GM12878 (cell line): ENCODE measurements around the gene SLITRK6. TPM values are rescaled to one million over a fixed set of nuclear protein-coding genes. Genes with fewer than 3 reads are reported as not detected.

ENCODE experiments used
- ATAC-seq: fragments of 200-7000 bp; cut with Tn5 transposase; 3 replicates; pipeline ENCODE4 v1.9.1; 2020; ENCODE audit warnings: mild to moderate bottlenecking, moderate library complexity
- BruUV-seq: library from RNA; stranded (reverse); fragments of 400-500 nt; replicated peaks from 2 replicates; lab custom pipeline; 2021; lab: Mats Ljungman, UMichigan
- CTCF ChIA-PET: fragments of 300-600 bp; sonication (Branson Sonifier 250); formaldehyde crosslinking; extraction: SDS; loops from one replicate; lab custom pipeline; 2021; ENCODE audit warnings: inconsistent platforms; lab: Yijun Ruan, JAX
- POLR2A ChIA-PET: fragments of 350-600 bp; formaldehyde crosslinking; extraction: SDS; loops from one replicate; lab custom pipeline; 2021; ENCODE audit warnings: inconsistent platforms; lab: Charles Lee
- RAD21 ChIA-PET: fragments of 300-600 bp; sonication (Branson Sonifier 250); formaldehyde crosslinking; loops from one replicate; lab custom pipeline; 2023; ENCODE audit warnings: antibody characterized with exemption; ENCODE audit not compliant: unreplicated experiment; lab: Charles Lee
- SMC1A ChIA-PET: fragments of 300-600 bp; sonication (Branson Sonifier 250); formaldehyde crosslinking; loops from one replicate; lab custom pipeline; 2023; ENCODE audit not compliant: unreplicated experiment, uncharacterized antibody; lab: Charles Lee
- DNase-seq: peaks from one replicate; pipeline ENCODE4 v3.0.0-alpha.2; 2011; ENCODE audit warnings: low read depth, low spot score
- FAIRE-seq: peaks from 3 replicates; lab custom pipeline; 2011; peaks lifted over from hg19 to GRCh38; lab: Jason Lieb, UNC
- H2AFZ ChIP-seq: 2 replicates; pipeline ENCODE4 v1.6.0; 2011; ENCODE audit warnings: low read depth, low read length, control low read depth; ENCODE audit not compliant: control insufficient read depth
- H3K27ac ChIP-seq: 2 replicates; pipeline ENCODE4 v1.5.1; 2011; ENCODE audit warnings: control low read depth; ENCODE audit not compliant: control insufficient read depth, insufficient read depth
- H3K27me3 ChIP-seq, 2 experiments: replicated peaks in 1 of 2; 2 replicates each; pipeline versions ENCODE4 v1.6.0 to v1.6.1; 2011; ENCODE audit warnings: low read length in 1 of 2; ENCODE audit not compliant: control insufficient read depth in 2 of 2, insufficient read depth in 2 of 2
- H3K36me3 ChIP-seq, 2 experiments: 2 replicates each; pipeline ENCODE4 v1.5.1; 2011; ENCODE audit warnings: low read length in 1 of 2; ENCODE audit not compliant: control insufficient read depth in 2 of 2, insufficient read depth in 2 of 2
- H3K4me1 ChIP-seq: 2 replicates; pipeline ENCODE4 v1.6.1; 2011; ENCODE audit warnings: mild to moderate bottlenecking, low read length, moderate library complexity, mixed read lengths; ENCODE audit not compliant: control insufficient read depth, insufficient read depth
- H3K4me2 ChIP-seq: 2 replicates; pipeline ENCODE4 v1.6.0; 2011; ENCODE audit warnings: control low read depth; ENCODE audit not compliant: control insufficient read depth, insufficient read depth
- H3K4me3 ChIP-seq: fragments of 200-600 bp; sonication (generic); 2 replicates; pipeline ENCODE4 v1.5.1; 2016
- H3K79me2 ChIP-seq: 2 replicates; pipeline ENCODE4 v1.6.0; 2011; ENCODE audit warnings: low read length; ENCODE audit not compliant: control insufficient read depth, insufficient read depth
- H3K9ac ChIP-seq: 2 replicates; pipeline ENCODE4 v1.8.0; 2011; ENCODE audit warnings: low read length, control low read depth, mixed read lengths; ENCODE audit not compliant: control insufficient read depth, insufficient read depth
- H3K9me3 ChIP-seq: replicated peaks from 3 replicates; pipeline ENCODE4 v1.5.1; 2011; ENCODE audit warnings: mild to moderate bottlenecking, low read length; ENCODE audit not compliant: control insufficient read depth, insufficient read depth
- H4K20me1 ChIP-seq: 2 replicates; pipeline ENCODE4 v1.6.0; 2011; ENCODE audit not compliant: control insufficient read depth, insufficient read depth
- CBX5 ChIP-seq: sonication (generic); IDR thresholded peaks from 2 replicates; pipeline ENCODE4 v1.6.1; 2016; ENCODE audit warnings: low read depth, moderate library complexity, mild to moderate bottlenecking, inconsistent platforms
- CEBPZ ChIP-seq: fragments of 150-350 bp; IDR thresholded peaks from 2 replicates; pipeline ENCODE4 v1.6.1; 2016; ENCODE audit warnings: low read depth, low read length
- FOXK2 ChIP-seq: fragments of 450-650 bp; IDR thresholded peaks from 2 replicates; pipeline ENCODE4 v1.6.1; 2017; ENCODE audit warnings: mild to moderate bottlenecking, moderate library complexity
- IKZF1 ChIP-seq: fragments of 450-650 bp; conservative IDR thresholded peaks from 2 replicates; pipeline ENCODE4 v1.6.1; 2017; ENCODE audit warnings: antibody characterized with exemption, mild to moderate bottlenecking
- KLF5 ChIP-seq: fragments of 450-650 bp; IDR thresholded peaks from 2 replicates; pipeline ENCODE4 v1.6.1; 2014; ENCODE audit warnings: mild to moderate bottlenecking; ENCODE audit not compliant: partially characterized antibody
- NR2C2 ChIP-seq: IDR thresholded peaks from 2 replicates; pipeline ENCODE4 v1.6.1; 2011; ENCODE audit warnings: borderline replicate concordance, low read depth; ENCODE audit not compliant: control insufficient read depth, insufficient read length
- PAX8 ChIP-seq: fragments of 450-650 bp; IDR thresholded peaks from 2 replicates; pipeline ENCODE4 v1.6.1; 2017; ENCODE audit warnings: mild to moderate bottlenecking, moderate library complexity
- SREBF1 ChIP-seq: IDR thresholded peaks from 2 replicates; pipeline ENCODE4 v1.6.1; 2012; ENCODE audit warnings: mild to moderate bottlenecking, low read length
- WRNIP1 ChIP-seq: IDR thresholded peaks from 2 replicates; pipeline ENCODE4 v1.6.1; 2011; ENCODE audit warnings: low read depth, low read length, improper control_type of control experiment, borderline replicate concordance
- YBX1 ChIP-seq: fragments of 450-650 bp; IDR thresholded peaks from 2 replicates; pipeline ENCODE4 v1.6.1; 2016; ENCODE audit warnings: antibody characterized with exemption
- ZNF622 ChIP-seq: fragments of 450-650 bp; IDR thresholded peaks from 2 replicates; pipeline ENCODE4 v1.6.1; 2017; ENCODE audit warnings: mild to moderate bottlenecking, inconsistent platforms
- WGBS: methylation state at CpG from one replicate; pipeline ENCODE4 v1.1.6; 2016; ENCODE audit warnings: low lambda C conversion rate; ENCODE audit not compliant: insufficient replicate concordance, insufficient coverage; ENCODE audit errors: missing lambda C conversion rate; 5-methylcytosine and 5-hydroxymethylcytosine counted together
- in situ Hi-C: fragments of 300-500 bp; cut with MboI; formaldehyde crosslinking; loops from 9 replicates; pipeline ENCODE4 v1.14.3; 2018; ENCODE audit warnings: mixed read lengths
- intact Hi-C: fragments of 100-400 bp; cut with micrococcal nuclease; formaldehyde crosslinking; loops from one replicate; pipeline ENCODE4 v1.14.2; 2022; ENCODE audit not compliant: unreplicated experiment
- polyA plus RNA-seq, 11 experiments: library from polyadenylated mRNA; depleted of rRNA in 4 of 11; unstranded in 6 of 11; stranded (reverse) in 5 of 11; fragments of >200 nt; fragmentation: Nextera tagmentation in 4 of 11; fragmentation: Illumina TruSeq in 1 of 11; extraction: Ambion mirVana in 4 of 11; extraction: Trizol in 1 of 11; gene quantifications; 1 replicate in 1 of 11; 2 replicates in 10 of 11; pipeline versions ENCODE4 v1.2.1 to v1.2.3, GENCODE V29; 2011 to 2016; ENCODE audit warnings: inconsistent platforms in 2 of 11, missing spikeins in 2 of 11, low read depth in 1 of 11
- total RNA-seq, 4 experiments: library from RNA; depleted of rRNA in 3 of 4; stranded (reverse); fragments of >200 nt in 3 of 4; fragmentation: Illumina TruSeq in 1 of 4; extraction: Trizol in 1 of 4; gene quantifications; 2 replicates each; pipeline versions ENCODE4 v1.2.1 to v1.2.3, GENCODE V29; 2013 to 2021

The SLITRK6 gene
- total and polyA plus RNA-seq, 10 of the 15 experiments (the other 5 are each of a cell fraction or from before 2014, with no cell fraction given): not detected

DNA sequence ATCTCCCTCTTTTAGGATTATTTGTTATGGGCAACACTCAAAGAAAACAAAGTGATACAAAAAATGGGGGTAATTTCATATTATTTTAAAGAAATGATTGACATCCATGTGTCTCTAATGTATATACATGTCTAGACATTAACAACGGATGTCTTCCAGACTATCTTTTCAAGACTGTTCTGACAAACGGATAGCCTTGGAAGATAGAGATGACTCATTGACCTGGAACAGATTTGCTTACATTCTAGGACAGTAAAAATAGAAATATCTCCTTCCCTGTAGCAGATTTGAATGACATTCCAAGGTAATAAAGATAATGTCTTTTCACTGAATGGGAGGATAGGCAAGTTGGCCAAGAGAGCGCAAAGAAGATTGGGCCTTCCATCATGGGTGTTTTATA is 26.2 kb upstream of the SLITRK6 start:
- no peaks in the 10 kb centered on the region for H3K79me2 ChIP-seq
- no peaks in the 10 kb centered on the region for H3K36me3 ChIP-seq
- TF ChIP-seq WRNIP1 (no peak), CBX5 (no peak), KLF5 (no peak), PAX8 (no peak), FOXK2 (no peak), ZNF622 (no peak), IKZF1 (no peak), NR2C2 (no peak), SREBF1 (no peak), CEBPZ (no peak), YBX1 (no peak)
- no peaks in the 10 kb centered on the region for H4K20me1 ChIP-seq
- in situ Hi-C loops (no loop called here), intact Hi-C loops (loop anchor here (5.0 kb wide), 1 partner anchor 908 kb away; no protein-coding TSS in a partner anchor)
- FAIRE-seq: no peak
- no peaks in the 10 kb centered on the region for H3K4me1 ChIP-seq
- H3K4me3 ChIP-seq: no peak overlapping the region
- H2AFZ ChIP-seq: no peak overlapping the region
- H3K27me3 ChIP-seq: no peaks in the 10 kb centered on the region
- ChIA-PET CTCF (interaction anchor here (1.2 kb wide), 1 partner anchor 40 kb away, joined by 3 read pairs; no protein-coding TSS in a partner anchor), POLR2A (no interaction called here), RAD21 (no interaction called here), SMC1A (no interaction called here)
- H3K4me2 ChIP-seq: no peak overlapping the region
- no peak for DNase-seq
- no peak overlapping the region for H3K27ac ChIP-seq
- 54% methylated on average over 3 of the region's 3 CpGs for WGBS
- no peak for ATAC-seq
- H3K9me3 ChIP-seq: no peaks in the 10 kb centered on the region
- H3K9ac ChIP-seq: no peak overlapping the region
- no TSS peak for BruUV-seq
